Erythroblast (primary cell): ENCODE measurements around the gene GNAZ.

Experiments used
- GATA1 ChIP-seq: IDR thresholded peaks from 2 replicates; pipeline ENCODE4 v1.6.1; 2011; ENCODE audit warnings: low read depth, mild to moderate bottlenecking, control low read depth, low read length, moderate library complexity
- POLR2A ChIP-seq: IDR thresholded peaks from 2 replicates; pipeline ENCODE4 v1.6.1; 2011; ENCODE audit warnings: mild to moderate bottlenecking, low read length

- TF ChIP-seq POLR2A = no peak
- no peak for TF ChIP-seq GATA1
These were observed 36.6 kb downstream of the GNAZ start for GRCh38 chr22:23106906-23107367.
